PFSK-1 (cell line): ENCODE results near the gene TPP1.

Experiments used
- POLR2AphosphoS5 ChIP-seq: IDR thresholded peaks from 2 replicates; pipeline ENCODE4 v1.6.1; 2012; ENCODE audit warnings: low read depth, mild to moderate bottlenecking, control low read depth, low read length, moderate library complexity
- REST ChIP-seq, 2 experiments: IDR thresholded peaks; 2 replicates each; pipeline versions ENCODE4 v1.6.1 to v1.8.0; 2011 to 2012; ENCODE audit warnings: low read depth in 2 of 2, low read length in 2 of 2, control low read depth in 1 of 2, inconsistent platforms in 1 of 2, mild to moderate bottlenecking in 1 of 2, moderate library complexity in 1 of 2; ENCODE audit not compliant: insufficient read depth in 1 of 2
- SIN3A ChIP-seq: IDR thresholded peaks from 2 replicates; pipeline ENCODE4 v1.6.1; 2012; ENCODE audit warnings: mild to moderate bottlenecking, low read length, moderate library complexity, borderline replicate concordance; ENCODE audit not compliant: insufficient read depth
- TAF1 ChIP-seq: IDR thresholded peaks from 2 replicates; pipeline ENCODE4 v1.6.1; 2012; ENCODE audit warnings: low read length, control low read depth, borderline replicate concordance; ENCODE audit not compliant: insufficient read depth

- TF ChIP-seq POLR2AphosphoS5 (no peak), REST (IDR thresholded peaks at IDR 0.05; ENCODE audit: insufficient read depth in 1 of 2, low read depth in 2 of 2, low read length in 2 of 2) (no peak), TAF1 (no peak), SIN3A (no peak)
Observed at GRCh38 chr11:6566704-6567370, 52.4 kb downstream of the TPP1 start.
